ENCODE data around the gene PSG3.
"Not testable (repeated sequence)": the region's sequence is repeated elsewhere in the genome, so short reads cannot be mapped to it uniquely, and the experiment has no call there.

The PSG3 gene

GRCh38 chr19:42693760-42694350, 46.4 kb downstream of the PSG3 start:
- peak; percentile 8 for DNase-seq

- no peak for DNase-seq
Measured at GRCh38 chr19:42683917-42684513, 56.3 kb downstream of the PSG3 start.

- not testable (repeated sequence) for DNase-seq
Measured at GRCh38 chr19:42676326-42676725, 64.0 kb downstream of the PSG3 start.

- not testable (repeated sequence) for DNase-seq
Measured at GRCh38 chr19:42674549-42674948, 65.7 kb downstream of the PSG3 start.
